SK-N-SH (cell line): ENCODE data around the gene CELF2.

Source experiments
- EZH2phosphoT487 ChIP-seq: fragments of 200-600 bp; sonication (generic); IDR thresholded peaks from 2 replicates; pipeline ENCODE4 v1.6.1; 2017; ENCODE audit warnings: low read depth, mixed run types, mild to moderate bottlenecking, antibody characterized with exemption, moderate library complexity, borderline replicate concordance
- IRF3 ChIP-seq: fragments of 150-350 bp; IDR thresholded peaks from 2 replicates; pipeline ENCODE4 v1.6.1; 2016; ENCODE audit warnings: mild to moderate bottlenecking, low read depth, low read length
- TF ChIP-seq, protein P1 (sequence below): IDR thresholded peaks from 2 replicates; pipeline ENCODE4; 2012
- TF ChIP-seq, protein P2 (sequence below): fragments of 200-600 bp; sonication (generic); IDR thresholded peaks from 2 replicates; pipeline ENCODE4 v1.6.1; 2017; ENCODE audit warnings: antibody characterized with exemption, mild to moderate bottlenecking, moderate library complexity

DNA sequence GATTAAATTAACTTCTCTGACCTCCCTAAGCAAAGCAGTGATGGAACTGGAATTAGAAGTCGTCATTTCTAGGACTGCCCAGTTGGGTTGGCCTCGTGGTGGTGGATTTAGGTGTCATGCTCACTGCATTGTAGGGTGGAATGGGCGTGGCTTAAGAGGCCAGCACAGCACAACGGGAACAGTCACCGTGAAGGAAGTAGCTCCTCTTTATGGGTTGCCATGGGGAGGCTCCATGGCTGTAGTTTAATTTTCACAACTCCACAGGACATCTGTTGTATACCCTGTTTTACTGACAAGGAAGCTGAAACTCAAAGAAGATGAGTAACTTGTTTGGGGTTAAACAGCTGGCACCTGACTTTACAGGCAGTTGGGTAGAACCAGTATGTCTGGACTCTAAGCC is 208.3 kb downstream of the CELF2 start:
- TF ChIP-seq, protein P1, sequence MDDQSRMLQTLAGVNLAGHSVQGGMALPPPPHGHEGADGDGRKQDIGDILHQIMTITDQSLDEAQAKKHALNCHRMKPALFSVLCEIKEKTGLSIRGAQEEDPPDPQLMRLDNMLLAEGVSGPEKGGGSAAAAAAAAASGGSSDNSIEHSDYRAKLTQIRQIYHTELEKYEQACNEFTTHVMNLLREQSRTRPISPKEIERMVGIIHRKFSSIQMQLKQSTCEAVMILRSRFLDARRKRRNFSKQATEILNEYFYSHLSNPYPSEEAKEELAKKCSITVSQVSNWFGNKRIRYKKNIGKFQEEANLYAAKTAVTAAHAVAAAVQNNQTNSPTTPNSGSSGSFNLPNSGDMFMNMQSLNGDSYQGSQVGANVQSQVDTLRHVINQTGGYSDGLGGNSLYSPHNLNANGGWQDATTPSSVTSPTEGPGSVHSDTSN: no peak
- TF ChIP-seq, protein P2, sequence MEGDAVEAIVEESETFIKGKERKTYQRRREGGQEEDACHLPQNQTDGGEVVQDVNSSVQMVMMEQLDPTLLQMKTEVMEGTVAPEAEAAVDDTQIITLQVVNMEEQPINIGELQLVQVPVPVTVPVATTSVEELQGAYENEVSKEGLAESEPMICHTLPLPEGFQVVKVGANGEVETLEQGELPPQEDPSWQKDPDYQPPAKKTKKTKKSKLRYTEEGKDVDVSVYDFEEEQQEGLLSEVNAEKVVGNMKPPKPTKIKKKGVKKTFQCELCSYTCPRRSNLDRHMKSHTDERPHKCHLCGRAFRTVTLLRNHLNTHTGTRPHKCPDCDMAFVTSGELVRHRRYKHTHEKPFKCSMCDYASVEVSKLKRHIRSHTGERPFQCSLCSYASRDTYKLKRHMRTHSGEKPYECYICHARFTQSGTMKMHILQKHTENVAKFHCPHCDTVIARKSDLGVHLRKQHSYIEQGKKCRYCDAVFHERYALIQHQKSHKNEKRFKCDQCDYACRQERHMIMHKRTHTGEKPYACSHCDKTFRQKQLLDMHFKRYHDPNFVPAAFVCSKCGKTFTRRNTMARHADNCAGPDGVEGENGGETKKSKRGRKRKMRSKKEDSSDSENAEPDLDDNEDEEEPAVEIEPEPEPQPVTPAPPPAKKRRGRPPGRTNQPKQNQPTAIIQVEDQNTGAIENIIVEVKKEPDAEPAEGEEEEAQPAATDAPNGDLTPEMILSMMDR: no peak
- TF ChIP-seq IRF3 (no peak), EZH2phosphoT487 (no peak)
